Glutamatergic neuron (in vitro differentiated cells): ENCODE data around the gene HADHA. TPM values are rescaled to one million over a fixed set of nuclear protein-coding genes. Genes with fewer than 3 reads are reported as not detected.

Experiments
- DNase-seq: peaks from one replicate; pipeline ENCODE4 v3.0.0; 2022
- H3K27ac Mint-ChIP-seq: one replicate; pipeline ENCODE4 v1.8.0; 2020; ENCODE audit warnings: mild to moderate bottlenecking, mixed read lengths, inconsistent platforms; ENCODE audit not compliant: unreplicated experiment
- H3K27me3 Mint-ChIP-seq: one replicate; pipeline ENCODE4 v1.8.0; 2020; ENCODE audit warnings: mild to moderate bottlenecking, moderate library complexity, mixed read lengths, inconsistent platforms; ENCODE audit not compliant: unreplicated experiment
- H3K36me3 Mint-ChIP-seq: one replicate; pipeline ENCODE4 v1.8.0; 2020; ENCODE audit warnings: mild to moderate bottlenecking, mixed read lengths, inconsistent platforms; ENCODE audit not compliant: unreplicated experiment
- H3K4me1 Mint-ChIP-seq: one replicate; pipeline ENCODE4 v1.8.0; 2020; ENCODE audit warnings: mild to moderate bottlenecking, low read depth, mixed read lengths, inconsistent platforms; ENCODE audit not compliant: unreplicated experiment
- H3K4me3 Mint-ChIP-seq: one replicate; pipeline ENCODE4 v1.8.0; 2020; ENCODE audit warnings: mild to moderate bottlenecking, mixed read lengths, inconsistent platforms; ENCODE audit not compliant: unreplicated experiment
- H3K9me3 Mint-ChIP-seq: one replicate; pipeline ENCODE4 v1.8.0; 2020; ENCODE audit warnings: mild to moderate bottlenecking, moderate library complexity, mixed read lengths, inconsistent platforms; ENCODE audit not compliant: unreplicated experiment
- CTCF ChIP-seq: fragments of 200-600 bp; sonication (generic); IDR thresholded peaks from one replicate; pipeline ENCODE4 v1.5.0; 2021; ENCODE audit not compliant: partially characterized antibody, unreplicated experiment
- total RNA-seq: library from RNA; stranded (reverse); fragmentation: NEBNext Ultra II Directional; extraction: Animal tissue kit (Norgen Biotek cat#: 25700); gene quantifications from one replicate; pipeline ENCODE4 v1.2.1, GENCODE V29; 2021; ENCODE audit not compliant: unreplicated experiment

HADHA gene
- total RNA-seq, 1 donor from 2014 or later: 89.8 TPM

- H3K4me1 Mint-ChIP-seq: no peaks in the 10 kb centered on the region
- no peak overlapping the region for H3K27ac Mint-ChIP-seq
- peaks cover 2% of the 10 kb centered on the region for H3K27me3 Mint-ChIP-seq
- H3K4me3 Mint-ChIP-seq: no peak overlapping the region
- DNase-seq: no peak
- no peaks in the 10 kb centered on the region for H3K36me3 Mint-ChIP-seq
- peaks cover 5% of the 10 kb centered on the region for H3K9me3 Mint-ChIP-seq
- TF ChIP-seq CTCF: no peak
These were observed 79.7 kb downstream of the HADHA start for GRCh38 chr2:26164641-26165211.

GRCh38 chr2:26164231-26164630 lies 80.2 kb downstream of the HADHA start:
- H3K27ac Mint-ChIP-seq: no peak overlapping the region

DNA sequence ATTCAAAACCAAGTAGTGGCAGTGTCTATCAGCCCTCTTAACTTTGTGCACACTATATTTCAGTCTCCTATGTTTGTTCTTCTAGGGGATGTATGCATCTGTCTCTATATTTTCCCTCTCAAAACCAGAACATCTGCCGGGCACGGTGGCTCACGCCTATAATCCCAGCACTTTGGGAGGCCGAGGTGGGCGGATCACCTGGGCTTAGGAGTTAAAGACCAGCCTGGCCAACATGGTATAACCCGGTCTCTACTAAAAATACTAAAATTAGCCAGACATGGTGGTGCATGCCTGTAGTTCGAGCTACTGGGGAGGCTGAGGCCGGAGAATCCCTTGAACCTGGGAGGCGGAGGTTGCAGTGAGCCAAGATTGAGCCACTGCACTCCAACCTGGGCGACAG lies 81.5 kb downstream of the HADHA start:
- H3K9me3 Mint-ChIP-seq: peaks cover 5% of the 10 kb centered on the region

More at GRCh38 chr2:26164231-26164630, 80.2 kb downstream of the HADHA start:
- H3K4me3 Mint-ChIP-seq: no peak overlapping the region
- TF ChIP-seq CTCF: no peak
- DNase-seq: no peak
- H3K4me1 Mint-ChIP-seq: no peaks in the 10 kb centered on the region
- no peaks in the 10 kb centered on the region for H3K36me3 Mint-ChIP-seq
- H3K9me3 Mint-ChIP-seq: peaks cover 5% of the 10 kb centered on the region
- H3K27me3 Mint-ChIP-seq: peaks cover 2% of the 10 kb centered on the region

GRCh38 chr2:26161926-26162325 lies 82.5 kb downstream of the HADHA start:
- no peak for TF ChIP-seq CTCF
- no peaks in the 10 kb centered on the region for H3K4me1 Mint-ChIP-seq
- peaks cover 5% of the 10 kb centered on the region for H3K9me3 Mint-ChIP-seq
- no peaks in the 10 kb centered on the region for H3K36me3 Mint-ChIP-seq
- no peak for DNase-seq
- H3K4me3 Mint-ChIP-seq: no peak overlapping the region
- H3K27me3 Mint-ChIP-seq: peaks cover 2% of the 10 kb centered on the region
- H3K27ac Mint-ChIP-seq: no peak overlapping the region

More for the DNA sequence above, 81.5 kb downstream of the HADHA start:
- TF ChIP-seq CTCF: no peak
- Mint-ChIP-seq H3K36me3 (no peaks in the 10 kb centered on the region), H3K27me3 (peaks cover 2% of the 10 kb centered on the region), H3K4me3 (no peak overlapping the region), H3K4me1 (no peaks in the 10 kb centered on the region), H3K27ac (no peak overlapping the region)
- no peak for DNase-seq

- Mint-ChIP-seq H3K27ac (no peak overlapping the region), H3K27me3 (no peaks in the 10 kb centered on the region), H3K9me3 (peaks cover 6% of the 10 kb centered on the region), H3K4me1 (no peaks in the 10 kb centered on the region), H3K36me3 (no peaks in the 10 kb centered on the region), H3K4me3 (no peak overlapping the region)
- no peak for TF ChIP-seq CTCF
- DNase-seq: no peak
These were observed 86.9 kb downstream of the HADHA start for GRCh38 chr2:26157580-26157979.
